ENCODE results near the gene CTSS.
"Not testable (repeated sequence)": the region's sequence is repeated elsewhere in the genome, so short reads cannot be mapped to it uniquely, and the experiment has no call there.

CTSS gene
- 111 to 149 (median 139) reads per million in 4 donors for total RNA-seq

DNA sequence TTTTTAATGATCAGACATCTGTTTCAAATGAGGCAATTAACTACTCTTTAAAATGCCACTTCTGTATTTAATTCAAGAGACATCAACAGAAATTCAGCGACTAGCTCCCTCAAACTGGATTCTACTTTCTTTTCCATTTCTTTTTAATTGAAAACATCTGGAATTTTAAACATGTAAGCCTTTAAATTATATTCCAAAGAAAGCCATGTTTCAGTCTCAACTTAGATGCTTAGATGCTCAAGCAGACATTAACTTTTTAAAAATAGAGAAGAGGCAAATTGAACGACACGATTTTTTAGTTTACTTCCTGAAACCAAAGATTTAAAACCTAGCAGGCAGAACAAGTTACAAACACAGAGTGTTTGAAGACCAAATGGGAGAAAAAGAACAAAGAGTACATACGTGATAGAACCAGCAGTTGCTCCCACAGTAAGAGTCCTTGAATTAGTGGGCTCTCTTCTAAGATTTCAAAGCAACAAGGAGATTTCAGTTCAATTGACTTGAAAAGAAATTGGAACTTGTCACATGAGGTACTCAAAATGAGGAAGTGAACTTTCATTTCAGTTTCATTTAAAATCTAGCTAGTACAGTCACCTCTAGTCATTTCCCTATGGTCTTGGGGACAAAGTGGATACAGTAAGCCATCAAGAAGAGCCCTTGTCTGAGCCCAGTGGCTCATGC, at the start of gene CTSS:
CTSS (minus strand) TSS at position 483 of the 681 bp plus-strand sequence. CDS start 1,015 bp downstream, outside the sequence.
- DNase-seq: peak in 1 of 5 donors; percentile 67

- no peak for DNase-seq
Observed at GRCh38 chr1:150813028-150813707, 47.6 kb upstream of the CTSS start.

DNA sequence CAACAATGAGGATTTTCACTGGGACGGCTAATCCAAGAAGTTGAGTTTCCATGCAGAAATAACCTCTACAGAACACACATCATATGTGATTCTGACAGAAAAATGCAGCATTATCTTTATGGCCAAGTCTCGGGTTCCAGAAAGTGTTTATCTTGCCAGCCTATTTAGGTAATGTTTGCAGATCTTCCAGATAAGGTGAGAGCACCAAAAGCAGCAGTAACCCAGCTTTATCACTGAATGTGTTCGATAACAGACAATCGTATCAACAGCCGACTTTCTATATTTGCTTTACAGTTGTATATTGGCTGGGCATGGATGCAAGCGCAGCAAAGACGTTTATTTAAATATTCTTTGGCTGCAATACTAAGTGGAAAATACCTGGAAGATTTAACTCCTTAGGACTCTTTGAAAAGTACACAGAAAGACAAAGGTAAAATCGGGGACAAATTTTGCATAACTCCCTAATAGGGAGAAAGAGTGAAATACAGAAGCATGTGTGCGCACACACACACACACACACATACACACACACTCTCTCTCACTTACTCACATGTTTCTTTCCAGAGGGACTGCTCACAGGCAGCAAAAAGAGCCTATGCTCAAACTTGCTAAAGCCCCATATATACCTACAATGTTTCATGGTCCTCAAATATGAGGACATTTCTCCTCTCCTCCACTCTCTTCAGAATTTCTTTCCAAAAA, 45.5 kb upstream of the CTSS start:
- DNase-seq: no peak

- no peak for DNase-seq
Observed at GRCh38 chr1:150809651-150810050, 44.1 kb upstream of the CTSS start.

DNA sequence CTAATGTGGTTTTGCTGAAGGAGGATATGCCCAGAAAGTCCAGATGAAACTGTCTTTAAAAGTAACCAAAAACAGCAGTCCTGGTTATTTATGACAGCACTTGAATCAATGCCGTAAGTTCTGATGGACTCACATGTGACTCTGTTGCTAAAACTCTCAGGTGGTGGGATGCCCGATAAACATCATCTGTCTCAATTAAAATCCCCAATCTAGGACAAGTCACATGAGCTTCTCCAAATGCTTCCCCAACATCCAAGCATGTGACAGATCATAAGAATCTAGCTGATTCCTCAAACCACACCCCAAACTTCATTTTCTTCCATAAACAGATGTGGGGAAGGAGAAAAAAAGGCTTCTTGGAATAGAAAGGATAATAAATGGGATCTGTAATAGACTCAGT, 43.3 kb upstream of the CTSS start:
- DNase-seq: no peak

DNA sequence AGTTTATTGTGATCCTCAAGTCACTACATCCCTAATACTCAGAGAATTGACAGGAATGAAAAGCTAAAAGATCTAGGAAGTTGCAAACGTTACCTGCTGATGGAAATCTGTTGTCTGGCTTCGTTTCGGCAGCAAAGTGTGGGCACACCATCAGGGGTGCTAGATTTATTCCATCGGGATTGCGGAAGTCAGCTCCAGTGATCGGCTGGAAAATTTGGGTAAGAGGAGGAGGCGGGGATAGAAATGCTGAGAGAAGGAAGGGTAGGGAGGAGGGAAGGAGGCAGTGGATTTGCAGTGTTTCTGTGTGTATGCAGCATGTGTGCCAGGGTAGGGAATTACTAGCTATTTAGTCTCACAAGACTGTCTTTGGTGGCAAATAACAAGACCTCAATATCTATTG, 42.5 kb upstream of the CTSS start, which contains the start of gene CTSK:
CTSK (minus strand) TSS at position 140 of the 400 bp plus-strand sequence. CDS start 1,455 bp downstream, outside the sequence.
- DNase-seq: no peak

GRCh38 chr1:150807249-150808023, 41.9 kb upstream of the CTSS start:
- DNase-seq: no peak

- no peak for DNase-seq
Observed at GRCh38 chr1:150805899-150806298, 40.3 kb upstream of the CTSS start.

- no peak for DNase-seq
Observed at GRCh38 chr1:150804671-150805070, 39.1 kb upstream of the CTSS start.

GRCh38 chr1:150799089-150799488, 33.5 kb upstream of the CTSS start:
- no peak for DNase-seq

GRCh38 chr1:150798525-150798924, 32.9 kb upstream of the CTSS start:
- no peak for DNase-seq

GRCh38 chr1:150796374-150796773, 30.8 kb upstream of the CTSS start:
- no peak for DNase-seq

GRCh38 chr1:150793778-150794177, 28.2 kb upstream of the CTSS start:
- not testable (repeated sequence) for DNase-seq

- DNase-seq: no peak
Observed at GRCh38 chr1:150793221-150793620, 27.6 kb upstream of the CTSS start.

GRCh38 chr1:150791585-150791984, 26.0 kb upstream of the CTSS start:
- DNase-seq: no peak

- no peak for DNase-seq
Observed at GRCh38 chr1:150789396-150789795, 23.8 kb upstream of the CTSS start.

- DNase-seq: no peak
Observed at GRCh38 chr1:150788946-150789345, 23.4 kb upstream of the CTSS start.

DNA sequence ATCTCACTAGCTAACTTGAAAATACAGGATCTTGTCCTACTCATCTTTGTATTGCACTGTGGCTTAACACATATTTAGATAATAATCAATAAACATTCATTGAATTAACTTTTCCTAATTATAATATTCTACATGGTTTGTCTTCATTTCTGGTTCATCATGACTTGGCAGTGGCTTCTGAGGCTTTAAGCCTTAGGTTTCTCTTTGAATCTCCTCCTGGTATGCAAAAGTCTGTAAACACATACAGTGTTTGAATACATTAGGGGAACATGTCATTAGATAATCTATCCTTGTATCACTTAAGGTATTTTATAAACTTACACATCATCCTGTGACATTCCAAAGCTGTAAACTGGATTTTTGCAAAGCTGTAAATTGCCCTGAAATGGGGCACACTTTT, 21.9 kb upstream of the CTSS start:
- no peak for DNase-seq

DNA sequence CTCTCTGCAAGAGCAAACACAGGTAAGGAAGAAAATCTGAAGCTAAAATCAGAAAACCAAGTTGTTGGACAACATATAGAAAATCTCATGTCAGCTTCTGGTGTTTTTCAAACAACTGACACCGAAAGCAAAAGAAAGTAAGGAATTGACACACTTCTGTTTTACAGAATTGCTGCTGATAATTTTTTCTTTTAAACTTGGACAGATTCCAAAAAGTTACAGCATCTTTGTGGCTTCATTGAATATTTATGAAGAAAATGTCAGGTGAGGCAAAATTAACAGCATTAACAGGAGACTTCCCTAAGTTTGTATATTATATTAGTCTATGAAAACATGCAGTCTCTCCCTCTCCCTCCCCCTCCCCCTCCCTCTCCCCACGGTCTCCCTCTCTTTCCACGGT, 14.9 kb upstream of the CTSS start:
- DNase-seq: no peak

GRCh38 chr1:150778409-150778808, 12.8 kb upstream of the CTSS start:
- no peak for DNase-seq

GRCh38 chr1:150777544-150777943, 12.0 kb upstream of the CTSS start:
- DNase-seq: no peak

- DNase-seq: not testable (repeated sequence)
Observed at GRCh38 chr1:150775931-150776505, 10.4 kb upstream of the CTSS start.

Measured in T-helper 1 cell (primary cell).